Measurements from ENCODE around the gene TMPRSS7.

TMPRSS7 gene

GRCh38 chr3:112046599-112046998 is 12.1 kb downstream of the TMPRSS7 start:
- TF ChIP-seq, protein P1, sequence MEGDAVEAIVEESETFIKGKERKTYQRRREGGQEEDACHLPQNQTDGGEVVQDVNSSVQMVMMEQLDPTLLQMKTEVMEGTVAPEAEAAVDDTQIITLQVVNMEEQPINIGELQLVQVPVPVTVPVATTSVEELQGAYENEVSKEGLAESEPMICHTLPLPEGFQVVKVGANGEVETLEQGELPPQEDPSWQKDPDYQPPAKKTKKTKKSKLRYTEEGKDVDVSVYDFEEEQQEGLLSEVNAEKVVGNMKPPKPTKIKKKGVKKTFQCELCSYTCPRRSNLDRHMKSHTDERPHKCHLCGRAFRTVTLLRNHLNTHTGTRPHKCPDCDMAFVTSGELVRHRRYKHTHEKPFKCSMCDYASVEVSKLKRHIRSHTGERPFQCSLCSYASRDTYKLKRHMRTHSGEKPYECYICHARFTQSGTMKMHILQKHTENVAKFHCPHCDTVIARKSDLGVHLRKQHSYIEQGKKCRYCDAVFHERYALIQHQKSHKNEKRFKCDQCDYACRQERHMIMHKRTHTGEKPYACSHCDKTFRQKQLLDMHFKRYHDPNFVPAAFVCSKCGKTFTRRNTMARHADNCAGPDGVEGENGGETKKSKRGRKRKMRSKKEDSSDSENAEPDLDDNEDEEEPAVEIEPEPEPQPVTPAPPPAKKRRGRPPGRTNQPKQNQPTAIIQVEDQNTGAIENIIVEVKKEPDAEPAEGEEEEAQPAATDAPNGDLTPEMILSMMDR (IDR thresholded peaks at IDR 0.05; ENCODE audit: control extremely low read depth, extremely low read depth, low read depth, missing control alignments): no peak
- CTCF ChIA-PET: interaction anchor here (1.4 to 1.6 kb wide), 2 partner anchors 15 to 34 kb away, joined by 4 to 6 read pairs; no protein-coding TSS in a partner anchor
- DNase-seq (ENCODE audit: extremely low spot score): no peak
- POLR2A ChIA-PET: no interaction called here

DNA sequence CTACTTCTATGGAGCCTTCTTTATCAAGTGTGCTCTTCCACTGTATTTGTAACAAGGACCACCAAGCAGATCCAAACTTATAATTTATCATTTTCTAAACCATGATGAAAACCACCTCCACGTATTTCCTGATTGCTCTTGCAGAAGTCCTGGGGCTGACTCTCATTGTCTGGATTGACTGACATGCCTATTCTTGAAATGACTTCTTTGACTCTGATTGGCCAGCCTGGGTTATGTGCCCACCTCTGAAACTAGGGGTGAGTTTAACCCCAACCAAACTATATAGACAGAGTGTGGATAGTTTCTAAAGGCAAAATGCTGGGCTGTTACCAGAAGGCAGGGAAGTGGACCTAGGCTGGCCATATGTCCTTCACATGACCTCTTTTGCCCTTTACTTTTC is 12.7 kb downstream of the TMPRSS7 start:
- TF ChIP-seq, protein P1 (IDR thresholded peaks at IDR 0.05; ENCODE audit: control extremely low read depth, extremely low read depth, low read depth, missing control alignments): no peak
- ChIA-PET CTCF (no interaction called here), POLR2A (no interaction called here)
- DNase-seq (ENCODE audit: extremely low spot score): no peak

- ChIA-PET POLR2A (no interaction called here), CTCF (interaction anchor here (2.0 kb wide), 1 partner anchor 14 kb away, joined by 5 read pairs; no protein-coding TSS in a partner anchor)
- DNase-seq (ENCODE audit: extremely low spot score): no peak
- TF ChIP-seq, protein P1 (IDR thresholded peaks at IDR 0.05; ENCODE audit: control extremely low read depth, extremely low read depth, low read depth, missing control alignments): no peak
Observed at GRCh38 chr3:112048911-112049310, 14.4 kb downstream of the TMPRSS7 start.

- TF ChIP-seq, protein P1 (IDR thresholded peaks at IDR 0.05; ENCODE audit: control extremely low read depth, extremely low read depth, low read depth, missing control alignments): no peak
- POLR2A ChIA-PET: no interaction called here
- CTCF ChIA-PET: interaction anchor here (0.8 to 2.9 kb wide), 5 partner anchors 9 to 338 kb away, joined by 3 to 13 read pairs (median 4); no protein-coding TSS in a partner anchor
- no peak for DNase-seq (ENCODE audit: extremely low spot score)
Observed at GRCh38 chr3:112053229-112053628, 18.7 kb downstream of the TMPRSS7 start.

DNA sequence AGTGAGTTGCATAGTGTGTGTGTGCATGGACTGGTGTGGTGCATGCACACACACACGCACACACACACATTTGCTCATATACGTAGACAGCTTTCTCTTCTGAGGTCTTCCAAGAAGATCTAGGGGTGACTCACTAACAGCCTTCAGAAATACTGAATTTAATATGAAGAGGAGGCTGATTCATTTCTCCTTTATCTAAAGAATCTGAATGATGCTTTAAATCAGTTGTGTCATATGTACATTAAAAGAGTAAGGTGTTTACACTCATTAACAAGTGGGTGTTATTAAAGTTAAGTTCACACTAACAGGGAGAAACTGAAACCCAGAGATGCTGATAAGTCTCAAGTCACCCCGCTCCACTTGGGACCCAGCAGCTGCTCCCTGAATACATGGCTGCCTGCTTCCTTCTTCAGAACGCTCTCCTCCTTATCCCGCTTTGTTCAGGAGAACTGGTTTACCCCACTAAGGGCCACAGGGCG is 22.0 kb downstream of the TMPRSS7 start:
- TF ChIP-seq, protein P1 (IDR thresholded peaks at IDR 0.05; ENCODE audit: control extremely low read depth, extremely low read depth, low read depth, missing control alignments): no peak
- ChIA-PET POLR2A (no interaction called here), CTCF (interaction anchor here (0.7 to 1.6 kb wide), 3 partner anchors 13 to 360 kb away, joined by 3 to 5 read pairs (median 4); partner anchors contain the start of gene TMPRSS7)
- no peak for DNase-seq (ENCODE audit: extremely low spot score)

DNA sequence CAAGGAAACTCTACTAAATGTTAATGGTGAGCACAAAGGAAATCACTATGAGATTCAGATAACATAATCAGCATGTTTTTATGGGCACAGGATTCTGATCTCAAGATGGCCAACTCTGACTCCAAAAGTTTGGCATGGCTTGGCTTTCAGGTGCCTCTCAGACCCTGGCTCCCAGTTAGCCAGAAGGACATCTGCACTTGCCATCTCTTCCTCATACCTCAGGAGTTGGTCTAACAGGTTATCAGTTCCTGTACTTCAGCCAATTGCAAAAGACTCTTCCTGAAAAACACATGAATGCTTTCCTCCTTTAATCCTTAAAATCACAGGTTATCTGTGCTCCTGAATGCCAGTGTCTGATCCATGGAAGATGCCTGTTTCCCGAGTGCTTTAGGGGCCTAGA is 25.0 kb downstream of the TMPRSS7 start:
- POLR2A ChIA-PET: no interaction called here
- DNase-seq (ENCODE audit: extremely low spot score): no peak
- CTCF ChIA-PET: no interaction called here
- TF ChIP-seq, protein P1 (IDR thresholded peaks at IDR 0.05; ENCODE audit: control extremely low read depth, extremely low read depth, low read depth, missing control alignments): no peak

All from GM10248 (cell line).